Muscle of arm (tissue), 12 donors: ENCODE measurements around the gene BDKRB1. TPM values are rescaled to one million over a fixed set of nuclear protein-coding genes. Genes with fewer than 3 reads are reported as not detected.
"Not testable (repeated sequence)": the region's sequence is repeated elsewhere in the genome, so short reads cannot be mapped to it uniquely, and the experiment has no call there.

Experiments
- DNase-seq: peaks from one replicate; pipeline ENCODE4 v3.0.0-alpha.2; 2013
- polyA plus RNA-seq, 12 donors: library from polyadenylated mRNA; unstranded; fragments of 120-200 nt; gene quantifications; one replicate each; pipeline ENCODE4 v1.2.1, GENCODE V29; 2013; ENCODE audit not compliant: insufficient read length in 12 of 12

The BDKRB1 gene
- polyA plus RNA-seq, 12 donors: 0.28 to 1.2 (median 0.71) TPM; not detected in 2

DNA sequence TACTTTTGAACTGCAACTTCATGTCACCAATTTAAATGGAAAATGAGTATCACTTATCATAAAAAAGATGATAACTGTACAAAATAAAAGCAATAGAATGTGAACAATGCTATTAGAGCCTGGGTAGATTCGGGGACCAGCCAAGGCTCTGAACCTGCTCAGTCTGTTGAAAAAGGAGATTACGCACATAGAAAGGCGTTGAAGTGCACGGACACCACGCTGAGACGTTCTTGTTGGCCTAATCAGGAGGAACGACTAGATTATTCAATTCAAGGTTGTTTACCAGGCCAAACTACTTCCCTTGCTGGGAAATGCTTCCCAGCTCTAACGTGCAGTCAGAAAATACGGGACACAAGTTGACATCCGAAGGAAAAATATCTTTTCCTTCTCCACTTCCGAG, 23.5 kb upstream of the BDKRB1 start:
- DNase-seq: no peak

DNA sequence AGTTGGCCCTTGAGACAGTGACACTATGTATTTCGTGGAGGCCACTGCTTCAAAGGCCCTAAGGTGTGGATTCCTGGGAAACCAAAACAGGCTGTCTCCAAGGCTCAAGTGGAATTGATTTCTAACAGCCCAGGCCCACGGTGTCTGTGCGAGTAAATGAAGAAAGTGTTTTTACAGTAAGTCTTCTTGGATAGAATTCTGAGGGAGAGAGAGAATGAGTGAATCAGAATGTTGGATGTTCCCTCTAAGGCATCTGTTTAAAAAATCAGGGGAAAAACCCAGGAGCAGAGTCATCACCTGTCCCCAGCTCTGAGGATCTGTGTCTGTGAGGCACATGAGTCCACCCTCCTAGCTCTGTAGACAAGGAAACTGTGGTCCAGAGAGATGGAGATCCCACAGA, 22.3 kb upstream of the BDKRB1 start:
- no peak for DNase-seq

DNA sequence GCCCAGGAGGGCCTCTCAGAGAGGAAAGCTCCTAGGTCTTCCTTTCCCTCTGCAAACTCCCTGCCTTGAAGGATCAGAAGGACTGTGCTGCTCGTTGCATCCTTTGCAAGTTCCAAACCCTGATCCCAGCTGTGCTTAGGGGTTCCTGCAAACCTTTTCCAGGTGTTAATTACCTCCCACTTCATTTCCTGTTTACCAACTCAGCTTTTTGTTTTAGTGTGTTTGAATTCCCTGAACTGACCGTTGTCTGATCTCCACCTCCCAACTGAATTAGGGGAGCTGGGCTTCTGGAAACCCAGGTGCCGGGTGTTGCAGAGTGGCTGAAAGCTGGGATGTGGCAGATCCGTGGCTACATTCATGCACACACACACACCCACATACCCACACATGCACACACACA, 20.6 kb upstream of the BDKRB1 start:
- DNase-seq: no peak

DNA sequence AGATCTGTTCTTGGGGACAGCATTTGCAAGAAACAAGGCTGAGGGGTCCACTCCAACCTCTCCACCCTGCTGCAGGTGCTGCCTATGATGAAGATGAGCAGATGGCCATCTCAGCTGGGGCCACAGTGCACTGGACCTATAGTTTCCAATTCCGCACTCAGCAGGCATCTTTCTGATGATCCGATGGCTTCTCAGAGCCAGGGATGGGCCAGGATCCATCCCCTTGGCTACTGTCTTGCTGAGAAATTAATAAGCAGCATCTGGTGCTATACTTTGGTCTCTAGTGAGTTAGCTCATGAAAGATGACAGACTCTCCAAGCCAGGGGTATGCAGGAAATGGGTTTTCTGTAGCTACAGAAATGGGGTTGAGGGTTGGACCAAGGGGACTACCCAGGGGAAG, 18.4 kb upstream of the BDKRB1 start:
- DNase-seq: no peak

DNA sequence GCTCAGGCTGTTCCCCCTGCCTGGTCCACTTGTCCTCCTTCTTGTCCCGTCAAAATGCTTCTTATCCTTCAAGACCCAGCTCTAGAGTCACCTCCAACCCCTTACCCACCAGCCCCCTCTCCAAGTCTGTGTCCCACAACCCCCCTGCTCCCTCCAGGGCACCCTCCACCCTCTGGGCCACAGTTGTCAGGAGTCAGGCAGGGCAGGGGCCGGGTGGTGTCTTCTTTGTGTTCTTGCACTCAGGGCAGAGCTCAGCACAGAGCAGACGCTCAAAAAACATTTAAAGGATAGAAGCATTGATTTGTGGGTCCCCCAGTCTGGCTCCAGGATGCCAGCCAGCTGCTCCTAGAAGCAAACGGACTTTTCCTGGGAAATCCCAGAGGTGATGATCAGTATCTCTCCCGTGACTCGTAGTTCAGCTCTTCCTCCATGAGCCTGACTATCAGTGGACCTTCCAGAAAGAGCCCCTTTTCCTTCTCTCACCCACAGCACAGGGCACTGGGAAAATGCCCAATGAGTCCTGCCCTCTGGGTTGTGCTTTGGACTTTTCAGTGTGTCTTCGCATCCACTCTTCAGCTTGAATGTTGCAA, 17.2 kb upstream of the BDKRB1 start:
- no peak for DNase-seq

DNA sequence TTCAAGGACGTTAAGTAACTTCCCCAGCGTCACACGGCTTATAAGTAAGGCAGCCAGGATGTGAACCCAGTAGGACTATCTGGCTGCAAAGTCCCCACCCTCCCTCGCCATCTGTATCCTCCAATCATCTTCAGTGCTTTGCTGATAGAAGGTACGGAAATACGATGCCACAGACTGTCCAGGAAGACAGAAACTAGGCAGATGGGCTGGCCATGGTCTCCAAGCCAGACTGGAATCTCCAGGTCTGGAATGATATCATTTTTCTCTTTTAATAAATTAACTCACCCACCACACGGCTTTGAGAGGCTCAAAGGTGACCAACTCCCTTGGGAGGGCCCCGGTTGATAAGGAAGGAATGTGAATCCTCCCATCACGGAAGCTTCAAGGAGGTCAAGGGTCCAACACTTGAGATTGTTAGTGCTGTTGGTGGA, 16.3 kb upstream of the BDKRB1 start:
- DNase-seq: no peak

DNA sequence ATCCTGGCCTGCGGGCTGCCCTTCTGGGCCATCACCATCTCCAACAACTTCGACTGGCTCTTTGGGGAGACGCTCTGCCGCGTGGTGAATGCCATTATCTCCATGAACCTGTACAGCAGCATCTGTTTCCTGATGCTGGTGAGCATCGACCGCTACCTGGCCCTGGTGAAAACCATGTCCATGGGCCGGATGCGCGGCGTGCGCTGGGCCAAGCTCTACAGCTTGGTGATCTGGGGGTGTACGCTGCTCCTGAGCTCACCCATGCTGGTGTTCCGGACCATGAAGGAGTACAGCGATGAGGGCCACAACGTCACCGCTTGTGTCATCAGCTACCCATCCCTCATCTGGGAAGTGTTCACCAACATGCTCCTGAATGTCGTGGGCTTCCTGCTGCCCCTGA, 15.4 kb upstream of the BDKRB1 start:
- no peak for DNase-seq

DNA sequence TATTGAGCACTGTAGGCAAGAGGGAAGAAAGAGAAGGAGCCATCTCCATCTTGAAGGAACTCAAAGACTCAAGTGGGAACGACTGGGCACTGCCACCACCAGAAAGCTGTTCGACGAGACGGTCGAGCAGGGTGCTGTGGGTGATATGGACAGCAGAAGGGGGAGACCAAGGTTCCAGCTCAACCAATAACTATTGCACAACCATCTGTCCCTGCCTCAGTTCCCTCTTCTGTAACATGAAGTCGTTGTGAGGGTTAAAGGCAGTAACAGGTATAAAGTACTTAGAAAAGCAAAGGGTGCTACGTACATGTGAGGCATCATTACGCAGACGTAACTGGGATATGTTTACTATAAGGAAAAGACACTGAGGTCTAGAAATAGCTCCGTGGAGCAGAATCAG, 13.9 kb upstream of the BDKRB1 start:
- no peak for DNase-seq

DNA sequence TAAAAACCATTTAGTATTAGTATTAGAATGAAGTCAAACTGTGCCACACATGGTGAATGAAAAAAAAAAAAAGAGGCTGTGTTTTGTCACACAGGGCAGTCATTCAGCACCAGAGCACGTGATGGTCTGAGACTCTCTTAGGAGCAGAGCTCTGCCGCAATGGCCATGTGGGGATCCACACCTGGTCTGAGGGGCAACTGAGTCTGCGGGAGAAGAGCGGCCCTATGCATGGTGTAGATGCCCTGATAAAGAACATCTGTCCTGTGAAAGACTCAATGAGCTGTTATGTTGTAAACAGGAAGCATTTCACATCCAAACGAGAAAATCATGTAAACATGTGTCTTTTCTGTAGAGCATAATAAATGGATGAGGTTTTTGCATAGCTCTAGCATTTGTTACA, 12.2 kb upstream of the BDKRB1 start:
- DNase-seq: no peak

DNA sequence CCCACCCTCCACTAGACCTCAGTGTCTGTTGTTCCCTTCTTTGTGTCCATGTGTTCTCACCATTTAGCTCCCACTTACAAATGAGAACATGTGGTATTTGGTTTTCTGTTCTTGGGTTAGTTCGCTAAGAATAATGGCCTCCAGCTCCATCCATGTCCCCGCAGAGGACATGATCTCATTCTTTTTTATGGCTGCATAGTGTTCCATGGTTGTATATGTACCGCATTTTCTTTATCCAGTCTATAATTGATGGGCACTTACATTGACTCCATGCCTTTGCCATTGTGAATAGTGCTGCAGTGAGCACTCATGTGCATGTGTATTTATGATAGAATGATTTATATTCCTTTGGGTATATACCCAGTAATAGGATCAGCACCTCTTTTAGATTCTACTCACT, 10.9 kb upstream of the BDKRB1 start:
- DNase-seq: not testable (repeated sequence)

DNA sequence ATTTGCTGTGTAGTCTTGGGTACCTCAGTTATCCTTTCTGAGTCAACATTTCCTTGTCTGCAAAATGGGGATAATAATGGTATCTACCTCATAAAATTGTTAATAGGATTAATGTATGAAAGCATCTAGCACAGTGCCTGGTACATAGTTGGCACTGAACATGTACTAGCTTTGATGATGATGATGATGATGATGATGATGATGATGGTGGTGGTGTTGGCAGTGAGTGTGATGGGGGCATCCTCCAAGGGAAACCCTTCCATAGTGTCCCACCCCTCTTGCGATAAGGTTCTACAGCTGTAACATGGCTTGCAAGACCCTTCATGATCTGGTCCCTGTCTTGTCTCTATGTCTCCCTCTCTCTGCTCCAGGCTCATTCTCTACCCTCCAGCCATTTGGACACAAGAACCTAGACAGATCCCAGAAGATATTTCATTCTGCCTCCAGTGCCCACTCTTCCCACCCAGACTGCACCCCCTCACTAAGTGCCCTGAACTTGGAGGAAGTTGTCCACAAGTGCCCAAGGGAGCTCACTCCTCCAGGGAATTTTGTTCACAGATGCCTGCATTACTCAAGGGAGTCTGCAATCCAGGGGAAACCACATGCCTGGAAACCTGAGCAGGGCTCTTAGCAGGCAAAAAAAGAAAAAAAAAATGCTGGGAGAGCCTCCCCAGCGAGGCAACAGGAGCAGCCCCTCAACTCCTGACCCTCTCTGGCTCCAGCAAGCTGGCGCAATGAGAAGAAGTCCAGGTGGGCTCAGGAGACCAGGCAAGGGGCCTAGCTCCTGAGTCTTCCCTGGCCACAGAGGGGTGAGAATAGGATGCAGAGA, 10.1 kb upstream of the BDKRB1 start:
- DNase-seq: no peak

DNA sequence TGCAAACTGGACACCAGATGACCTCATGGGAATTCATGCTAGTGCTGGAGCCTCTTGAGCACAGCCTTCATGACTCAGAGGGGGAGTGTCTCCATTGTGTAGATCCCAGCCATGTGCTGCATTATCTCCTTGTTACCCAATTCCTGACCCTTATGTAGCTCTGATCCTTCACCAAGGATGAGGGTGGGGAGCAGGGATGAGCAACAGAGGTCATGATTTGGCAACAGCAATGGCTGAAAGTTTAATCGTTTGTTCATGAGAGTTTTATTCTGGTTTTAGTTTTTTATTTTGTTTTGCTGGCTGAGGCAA, 9.5 kb upstream of the BDKRB1 start:
- no peak for DNase-seq

DNA sequence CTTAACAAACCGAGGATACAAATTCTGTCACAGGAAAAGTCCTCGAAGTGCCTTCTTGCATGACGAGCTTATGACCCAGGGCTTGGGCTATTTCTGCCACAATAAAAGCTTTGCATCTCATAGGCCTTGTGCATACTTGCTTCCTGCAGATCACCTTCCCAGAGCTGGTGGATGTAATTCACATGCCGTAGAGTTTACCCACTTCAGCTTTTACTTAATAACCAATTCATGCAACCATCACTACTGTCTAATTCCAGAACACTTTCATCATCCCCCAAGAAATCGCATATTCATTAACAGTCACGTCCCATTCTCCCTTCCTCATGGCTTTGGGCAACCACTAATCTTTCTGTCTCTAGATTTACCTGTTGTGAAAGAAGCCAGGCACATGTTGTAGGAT, 9.0 kb upstream of the BDKRB1 start:
- DNase-seq: no peak

DNA sequence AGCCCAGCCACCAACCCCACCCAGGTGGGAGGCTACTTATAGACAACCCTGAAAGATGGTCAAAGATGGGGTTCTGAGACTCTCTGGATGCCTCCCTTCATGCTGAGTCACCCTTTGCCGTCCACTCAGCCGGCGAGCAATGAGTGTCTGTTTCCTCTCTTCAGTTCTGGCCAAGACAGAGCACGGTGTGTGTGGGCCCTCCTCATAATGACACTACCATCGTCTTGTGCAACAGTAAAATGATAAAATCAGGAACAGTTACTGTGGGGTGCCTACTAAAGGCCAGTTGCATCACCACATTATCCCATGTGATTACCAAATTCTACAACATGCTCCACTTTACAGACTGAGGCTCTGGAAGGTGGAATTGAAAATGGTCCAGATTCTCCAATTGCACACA, 7.0 kb upstream of the BDKRB1 start:
- no peak for DNase-seq

DNA sequence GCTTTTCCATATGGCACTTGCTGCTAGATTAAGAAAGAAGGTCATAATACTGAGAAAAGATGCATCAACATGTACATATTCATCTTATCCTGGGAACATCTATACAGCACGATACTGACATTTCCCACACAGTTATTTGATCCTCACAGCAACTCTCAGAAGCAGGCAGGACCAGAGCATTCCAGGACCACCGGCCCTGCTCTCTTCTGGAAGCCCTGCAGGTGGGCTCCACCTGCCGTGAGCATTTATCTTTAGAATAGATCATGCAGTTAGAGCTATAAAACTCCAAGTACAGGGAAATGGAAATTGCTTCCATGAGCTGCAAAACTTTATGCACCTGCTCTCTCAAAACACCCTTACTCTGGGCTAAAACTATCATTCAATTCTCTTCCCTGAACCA, 5.5 kb upstream of the BDKRB1 start:
- no peak for DNase-seq

DNA sequence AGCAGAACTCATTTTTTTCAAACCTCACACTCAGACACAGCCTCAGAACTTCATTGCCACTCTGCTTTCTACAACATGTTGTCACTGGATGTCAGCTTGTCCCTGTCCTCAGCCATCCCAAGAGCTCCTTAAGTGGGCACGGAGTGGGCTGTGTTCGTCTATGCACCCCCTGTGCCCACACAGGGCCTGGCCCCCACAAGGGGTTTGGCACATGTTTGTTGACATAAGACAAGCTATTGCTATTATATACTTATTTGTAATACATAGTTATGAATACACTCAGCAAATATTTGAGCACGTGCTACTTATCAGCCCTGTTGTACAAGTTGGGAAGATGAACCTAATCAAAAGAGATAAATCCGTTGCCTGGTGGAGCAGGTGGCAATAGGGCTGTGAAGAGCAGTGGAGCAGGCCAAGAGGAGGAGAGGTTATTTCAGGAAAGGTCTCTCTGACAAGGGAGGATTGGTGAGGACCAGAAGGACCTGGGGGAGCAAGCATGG, 4.3 kb upstream of the BDKRB1 start:
- no peak for DNase-seq

DNA sequence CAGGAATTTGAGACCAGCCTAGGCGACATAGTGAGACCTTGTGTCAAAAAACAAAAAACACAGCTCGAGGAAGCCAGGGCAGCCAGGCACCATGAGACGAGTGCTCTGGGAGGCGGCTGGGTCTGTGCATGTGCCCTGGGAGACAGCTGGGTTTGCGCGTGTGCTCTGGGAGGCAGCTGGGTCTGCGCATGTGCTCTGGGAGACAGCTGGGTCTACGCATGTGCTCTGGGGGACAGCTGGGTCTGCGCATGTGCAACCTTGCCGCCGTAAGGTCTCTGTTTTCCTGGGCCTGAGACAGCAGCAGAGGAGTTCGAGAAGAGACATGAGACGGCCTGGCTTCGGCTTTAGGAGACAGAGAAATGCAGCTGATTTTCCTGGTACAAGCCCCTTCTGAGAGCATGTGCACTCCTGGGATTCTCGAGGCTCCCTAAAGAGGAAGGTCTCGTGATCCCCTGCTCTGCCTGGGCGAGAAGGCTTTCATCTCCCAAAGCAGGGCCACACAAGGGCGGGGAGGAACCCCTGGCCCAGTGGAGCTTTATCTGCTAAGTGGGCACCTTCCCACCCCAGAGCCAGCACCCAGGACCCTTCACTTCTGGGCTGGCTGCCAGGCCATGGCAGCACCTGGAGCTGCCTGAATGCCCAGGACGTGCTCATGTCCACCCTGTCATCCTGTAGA, 3.5 kb upstream of the BDKRB1 start:
- DNase-seq: no peak

DNA sequence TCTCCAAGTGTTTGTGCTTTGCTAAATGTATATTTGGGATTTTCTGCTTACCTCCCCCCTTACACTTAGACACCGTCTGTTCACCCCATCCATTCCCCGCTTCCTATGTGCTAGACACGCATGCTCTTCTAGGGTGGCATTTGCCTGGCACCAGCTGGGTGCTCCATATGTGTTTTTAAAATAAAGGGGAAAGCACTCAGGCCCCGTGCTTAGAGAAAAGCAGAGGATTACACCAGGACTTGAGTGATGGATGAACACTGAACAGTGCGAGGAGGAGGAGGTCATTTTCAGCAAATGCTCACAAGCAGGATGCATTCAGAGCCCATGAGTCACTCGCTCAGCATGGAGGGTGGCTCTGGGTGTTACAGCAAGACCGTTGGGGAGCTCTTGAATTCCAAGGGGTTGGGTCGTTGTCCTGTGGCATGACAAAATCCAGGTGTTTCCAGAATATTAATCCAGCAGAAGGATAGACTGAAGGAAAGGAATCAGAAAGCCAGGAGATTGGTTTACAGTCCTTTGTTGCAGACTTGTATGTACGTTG, 2.9 kb upstream of the BDKRB1 start:
- DNase-seq: no peak

DNA sequence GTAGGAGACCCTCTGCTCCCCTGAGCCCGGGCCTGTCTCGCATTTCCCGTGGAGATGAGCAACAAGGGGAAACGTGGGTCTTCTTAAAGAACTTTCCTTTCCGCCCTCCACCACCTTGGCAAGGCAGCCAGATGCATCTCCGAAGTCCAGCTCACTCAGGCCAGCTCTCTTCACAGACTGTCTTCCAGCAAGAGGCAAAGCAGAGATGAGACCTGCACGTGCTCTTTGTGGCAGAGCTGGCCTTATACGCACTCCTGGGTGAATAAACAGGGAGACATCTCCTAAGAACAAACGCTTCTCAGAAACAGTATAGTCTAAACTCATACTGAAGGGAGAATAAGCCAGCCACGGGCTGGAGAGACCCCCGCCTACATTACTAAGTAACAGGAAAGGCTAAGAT, 1.3 kb upstream of the BDKRB1 start:
- no peak for DNase-seq

DNA sequence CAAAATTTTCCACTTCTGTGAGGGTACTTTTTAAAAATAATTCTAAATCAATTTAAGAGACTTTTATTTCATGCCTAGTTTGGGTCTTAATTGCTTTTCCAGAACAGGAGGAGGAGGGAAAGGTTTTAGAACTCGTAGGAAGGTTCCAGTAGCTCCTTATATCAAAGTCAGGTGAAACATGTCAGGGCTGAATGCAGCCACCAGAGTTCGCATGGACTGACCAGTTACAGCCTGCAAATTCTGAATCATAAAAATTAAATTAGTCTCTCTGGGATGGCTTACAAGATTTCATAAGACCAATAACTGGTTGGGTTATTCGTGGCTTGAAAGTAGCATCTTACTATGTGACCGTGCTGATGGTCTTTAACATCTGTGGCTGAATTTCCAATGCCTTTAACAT, 397 bp downstream of the BDKRB1 start:
- DNase-seq: no peak

DNA sequence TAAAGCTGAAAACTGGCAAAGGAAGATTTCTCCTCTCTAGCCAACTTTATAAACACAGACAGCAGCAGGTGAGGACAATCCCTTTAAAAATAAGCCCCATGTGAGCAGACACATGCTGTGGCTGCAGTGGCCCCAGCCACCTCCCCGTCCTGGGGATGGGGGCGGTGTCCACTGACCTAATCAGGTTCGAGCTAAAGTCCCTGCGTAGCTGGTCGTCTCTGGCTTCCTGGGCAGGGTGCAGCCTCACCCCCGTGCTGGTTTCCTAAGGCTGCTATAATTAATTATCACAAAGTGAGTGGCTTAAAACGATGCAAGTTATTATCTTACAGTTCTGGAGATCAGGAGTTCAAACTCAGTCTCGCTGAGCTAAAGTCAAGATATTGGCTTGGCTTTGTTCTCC, 1.0 kb downstream of the BDKRB1 start:
- no peak for DNase-seq

DNA sequence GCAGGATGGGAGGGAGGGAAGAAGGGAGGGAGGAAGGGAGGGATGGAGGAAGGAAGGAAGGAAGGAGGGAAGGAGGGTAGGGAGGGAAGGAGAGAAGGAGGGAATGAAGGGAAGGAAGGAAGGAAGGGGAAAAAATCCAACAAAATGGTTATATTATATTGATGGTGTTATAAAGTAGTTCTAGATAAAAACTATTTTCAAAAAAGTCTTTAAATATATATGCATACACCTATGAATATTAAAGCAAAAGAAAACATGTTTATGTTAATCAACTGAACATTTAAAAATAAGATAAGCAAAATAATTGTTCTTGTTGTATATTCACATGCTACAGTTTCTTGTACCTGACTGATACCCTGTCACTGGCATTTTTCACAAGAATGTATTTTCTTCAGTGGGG, 1.9 kb downstream of the BDKRB1 start:
- no peak for DNase-seq

DNA sequence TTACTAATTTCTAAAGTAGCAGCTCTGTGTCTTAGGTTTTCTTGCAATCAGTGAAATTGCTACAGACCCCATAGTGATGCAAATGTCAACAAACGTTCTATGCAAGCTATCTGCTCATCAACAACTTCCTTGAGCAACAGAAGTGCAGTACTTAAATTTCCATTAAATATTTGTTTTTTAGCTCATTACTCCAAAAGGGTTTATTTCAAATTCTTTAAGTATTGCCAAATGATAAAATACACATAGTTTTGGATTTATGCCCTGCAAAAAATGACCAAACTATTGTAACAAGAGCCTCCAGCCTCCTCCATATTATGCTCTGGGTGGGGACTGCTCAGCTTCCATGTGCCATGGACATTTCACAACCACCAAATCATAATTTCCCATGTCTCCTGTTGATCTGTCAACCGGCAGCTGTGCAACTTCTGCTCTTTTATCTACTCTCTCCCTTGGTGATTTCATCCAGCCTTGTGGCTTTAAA, 4.4 kb downstream of the BDKRB1 start:
- no peak for DNase-seq
